HG03139 (cell line): ENCODE results near the gene OR56A1.

ENCODE experiments used
- ATAC-seq: cut with Tn5 transposase; IDR thresholded peaks from one replicate; pipeline ENCODE4 v1.9.1; 2021; ENCODE audit not compliant: unreplicated experiment

The OR56A1 gene

GRCh38 chr11:5992150-5992549, 38.4 kb downstream of the OR56A1 start:
- ATAC-seq = no peak

- ATAC-seq = no peak
Measured at GRCh38 chr11:5989203-5989602, 41.4 kb downstream of the OR56A1 start.

GRCh38 chr11:5986885-5987284, 43.7 kb downstream of the OR56A1 start, which contains the start of gene OR52L1:
TSS of gene OR52L1 (minus strand) at chr11:5986985. CDS start at chr11:5986930, 55 bp downstream.
- ATAC-seq = no peak

GRCh38 chr11:5983443-5983842, 47.1 kb downstream of the OR56A1 start:
- no peak for ATAC-seq

- no peak for ATAC-seq
Measured at GRCh38 chr11:5973530-5973929, 57.0 kb downstream of the OR56A1 start.
